Activated CD4-positive, alpha-beta T cell treated with anti-CD3 and anti-CD28 coated beads, Interleukin-2, amount 50 U/mL, for 4 hours (primary cell): ENCODE data around the gene CNTLN.
"Not testable (repeated sequence)": the region's sequence is repeated elsewhere in the genome, so short reads cannot be mapped to it uniquely, and the experiment has no call there.

ENCODE experiments used
- DNase-seq, 2 experiments: peaks; one replicate each; pipeline ENCODE4 v3.0.0-alpha.2; 2020

The CNTLN gene

DNA sequence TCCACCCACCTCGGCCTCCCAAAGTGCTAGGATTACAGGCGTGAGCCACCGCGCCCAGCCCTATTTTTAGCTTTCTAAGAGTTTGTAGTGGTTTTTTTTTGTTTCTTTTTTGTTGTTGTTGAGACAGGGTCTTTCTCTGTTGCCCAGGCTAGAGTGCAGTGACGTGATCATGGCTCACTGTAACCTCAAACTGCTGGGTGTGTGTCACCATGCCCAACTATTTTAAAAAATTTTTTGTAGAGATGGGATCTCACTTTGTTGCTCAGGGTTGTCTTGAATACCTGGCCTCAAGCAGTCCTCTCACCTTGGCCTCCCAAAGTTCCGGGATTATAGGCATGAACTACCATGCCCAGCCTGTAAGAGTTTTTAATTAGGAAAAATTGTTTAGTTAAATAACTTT, 298.7 kb downstream of the CNTLN start:
- no peak for DNase-seq

DNA sequence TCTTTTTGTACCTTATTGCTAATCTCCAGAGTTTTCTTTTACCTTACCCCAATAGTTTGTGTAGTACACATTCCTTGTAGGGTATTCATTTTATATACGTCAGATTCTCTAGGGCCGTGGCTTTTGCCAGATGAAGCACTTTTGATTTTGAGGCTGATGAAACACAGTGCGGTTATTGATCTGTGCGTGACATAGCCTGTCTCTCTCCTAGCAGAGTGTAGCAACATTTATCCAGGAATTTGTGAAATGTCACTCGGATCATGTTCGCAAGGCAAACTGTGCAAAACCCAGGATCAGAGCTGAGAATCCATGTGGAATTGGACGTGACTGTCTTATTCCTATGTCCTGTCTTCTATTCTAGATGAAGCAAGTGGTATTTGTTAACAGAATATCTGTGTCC, 302.0 kb downstream of the CNTLN start:
- no peak for DNase-seq

DNA sequence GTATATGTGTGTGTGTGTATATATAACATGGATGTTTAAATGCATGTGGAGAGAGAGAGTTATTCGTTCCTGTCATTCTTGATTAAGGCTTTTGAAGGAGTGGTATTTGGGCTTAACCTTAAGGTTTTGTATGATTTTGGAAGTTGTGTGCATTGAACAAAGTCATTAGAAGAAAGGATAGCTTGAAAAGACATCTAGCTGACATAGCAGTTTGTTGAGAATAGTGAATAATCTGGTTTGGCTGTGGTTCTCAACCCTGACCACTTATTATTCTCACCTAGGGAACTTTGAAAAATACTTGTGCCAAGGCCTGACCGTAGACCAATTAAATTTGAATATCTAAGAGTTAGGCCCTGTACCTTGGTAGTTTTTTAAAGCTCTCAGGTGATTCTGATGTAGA, 303.0 kb downstream of the CNTLN start:
- no peak for DNase-seq

DNA sequence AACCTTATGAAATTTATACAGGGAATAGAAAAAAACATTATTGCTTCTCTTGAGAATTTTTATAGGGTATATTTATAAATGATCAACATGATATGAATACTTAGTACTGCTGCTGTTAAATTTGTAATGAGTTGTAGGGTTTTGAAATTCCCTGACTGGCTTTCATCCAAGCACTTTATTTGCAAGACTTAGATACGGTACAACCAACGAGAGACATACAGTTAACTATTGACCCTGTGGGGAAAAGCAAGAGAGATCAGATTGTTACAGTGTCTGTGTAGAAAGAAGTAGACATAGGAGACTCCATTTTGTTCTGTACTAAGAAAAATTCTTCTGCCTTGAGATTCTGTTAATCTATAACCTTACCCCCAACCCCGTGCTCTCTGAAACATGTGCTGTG, 310.3 kb downstream of the CNTLN start:
- DNase-seq: not testable (repeated sequence)

DNA sequence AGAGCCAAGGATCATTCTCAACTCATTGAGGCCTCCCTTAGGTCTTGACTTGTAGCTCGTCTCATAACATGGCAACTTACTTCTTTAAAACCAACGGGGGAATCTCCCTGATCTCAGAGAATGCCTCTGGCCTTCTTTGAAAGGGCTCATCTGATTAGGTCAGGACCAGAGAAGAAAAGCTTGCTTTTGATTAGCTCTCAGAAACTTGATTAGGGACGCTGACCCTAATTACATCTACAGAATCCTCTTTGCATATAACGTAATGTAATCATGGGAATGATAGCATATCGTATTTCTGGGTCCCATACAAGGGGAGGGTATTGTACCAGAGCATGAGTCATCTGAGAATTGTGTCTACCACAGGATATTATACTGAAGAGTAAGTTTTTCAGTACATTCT, 318.9 kb downstream of the CNTLN start:
- no peak for DNase-seq

DNA sequence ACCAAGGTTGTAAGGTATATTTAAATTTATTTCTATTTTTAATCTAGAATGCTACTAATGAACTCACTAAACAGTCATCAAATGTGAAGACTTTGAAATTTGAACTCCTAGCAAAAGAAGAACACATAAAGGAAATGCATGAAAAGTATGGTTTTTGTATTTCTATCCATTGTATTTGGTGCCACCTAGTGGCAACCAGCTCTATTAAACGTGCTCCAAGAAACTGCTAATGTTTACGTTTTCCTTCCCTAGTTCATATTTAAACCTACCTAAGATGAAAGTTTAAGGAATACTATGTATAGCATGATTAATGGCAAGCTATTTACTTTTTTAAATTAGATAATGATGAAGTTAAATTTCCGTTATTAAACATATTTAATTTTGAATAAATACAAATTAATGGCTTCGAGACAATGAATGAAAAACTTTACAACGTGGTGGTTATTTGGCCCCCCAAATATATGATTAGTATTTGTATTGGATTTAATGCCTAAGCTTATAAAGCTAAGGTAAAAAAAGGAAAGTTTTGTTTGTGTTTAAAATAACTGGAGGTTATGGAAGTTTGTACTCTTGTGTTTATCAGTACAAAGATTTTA, 328.1 kb downstream of the CNTLN start:
- no peak for DNase-seq

DNA sequence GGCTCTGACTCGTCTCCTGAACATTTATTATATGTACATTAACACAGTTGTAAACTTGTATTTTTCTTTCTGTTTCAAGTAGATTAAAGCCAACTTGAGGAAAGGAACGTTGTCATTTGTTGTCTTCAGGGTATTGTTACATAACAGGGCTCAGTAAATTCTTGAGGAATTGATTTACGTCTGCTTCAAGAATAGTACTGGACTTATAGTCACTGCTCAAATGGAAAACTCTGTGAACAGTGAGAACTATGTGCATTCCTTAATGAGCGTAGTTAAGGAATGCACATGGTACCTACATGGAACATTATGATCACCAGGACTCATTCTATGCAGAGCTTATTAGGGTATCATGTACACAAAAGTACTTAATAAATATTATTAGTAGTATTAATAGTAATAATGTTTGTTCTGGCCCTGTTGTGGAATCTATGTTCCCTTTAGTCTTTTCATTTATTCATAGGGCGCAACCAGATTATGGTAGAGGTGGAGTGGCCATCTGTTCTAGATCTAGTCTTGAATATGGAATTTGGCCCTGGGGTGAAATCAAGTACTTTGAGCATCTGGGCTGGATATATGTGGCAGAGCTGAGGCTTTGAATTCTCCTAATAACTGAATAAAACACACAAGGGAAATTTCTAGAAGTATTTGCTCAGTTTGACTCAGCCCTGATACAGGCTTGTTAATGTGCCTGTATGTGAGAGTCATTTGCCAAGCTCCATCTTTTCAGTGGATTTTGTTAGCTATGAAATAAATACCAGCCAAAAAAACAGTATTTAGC, 335.4 kb downstream of the CNTLN start:
- DNase-seq: no peak

DNA sequence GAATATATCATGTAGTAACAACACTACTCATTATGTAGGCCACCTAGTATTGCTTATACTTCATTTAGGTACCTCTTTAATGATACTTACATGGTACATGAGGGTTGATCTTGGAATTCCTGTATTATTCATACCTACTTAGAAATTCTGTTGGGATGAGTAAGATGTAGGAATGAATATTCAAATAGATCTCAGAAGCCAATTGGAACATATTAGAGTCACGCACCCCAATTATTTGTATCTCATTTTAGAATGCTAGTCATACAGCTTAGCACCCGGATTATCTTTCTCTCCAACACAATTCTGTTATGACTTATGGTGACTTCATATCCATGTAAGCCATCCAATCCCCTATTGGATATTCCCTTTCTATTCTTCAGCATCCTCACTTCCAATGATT, 337.3 kb downstream of the CNTLN start:
- DNase-seq: no peak

DNA sequence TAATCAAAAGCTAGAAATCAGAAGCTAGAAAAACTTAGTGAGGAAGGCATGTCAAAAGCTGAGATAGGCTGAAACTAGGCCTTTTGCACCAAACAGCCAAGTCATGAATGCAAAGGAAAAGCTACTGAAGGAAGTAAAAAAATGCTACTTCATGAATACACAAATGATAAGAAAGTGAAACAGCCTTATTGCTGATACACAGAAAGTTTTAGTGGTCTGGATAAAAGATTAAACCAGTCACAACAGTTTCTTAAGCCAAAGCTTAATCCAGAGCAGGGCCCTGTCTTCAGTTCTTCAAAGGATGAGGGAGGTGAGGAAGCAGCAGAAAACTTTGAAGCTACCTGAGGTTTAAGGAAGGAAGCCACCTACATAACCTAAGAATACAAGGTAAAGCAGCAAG, 341.6 kb downstream of the CNTLN start:
- DNase-seq: no peak

DNA sequence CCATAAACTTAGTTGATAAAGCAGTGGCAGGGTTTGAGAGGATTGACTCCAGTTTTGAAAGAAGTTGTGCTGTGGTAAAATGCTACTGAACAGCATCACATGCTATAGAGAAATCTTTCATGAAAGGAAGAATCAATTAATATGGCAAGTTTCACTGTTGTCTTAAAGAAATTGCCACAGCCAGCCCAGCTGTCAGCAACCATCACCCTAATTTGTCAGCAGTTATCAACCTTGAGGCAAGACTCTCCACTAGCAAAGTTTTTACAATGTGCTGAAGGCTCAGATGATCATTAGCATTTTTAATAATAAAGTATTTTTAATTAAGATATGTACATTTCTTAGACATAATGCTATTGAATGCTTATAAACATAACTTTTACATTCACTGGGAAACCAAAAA, 343.0 kb downstream of the CNTLN start:
- DNase-seq: no peak

DNA sequence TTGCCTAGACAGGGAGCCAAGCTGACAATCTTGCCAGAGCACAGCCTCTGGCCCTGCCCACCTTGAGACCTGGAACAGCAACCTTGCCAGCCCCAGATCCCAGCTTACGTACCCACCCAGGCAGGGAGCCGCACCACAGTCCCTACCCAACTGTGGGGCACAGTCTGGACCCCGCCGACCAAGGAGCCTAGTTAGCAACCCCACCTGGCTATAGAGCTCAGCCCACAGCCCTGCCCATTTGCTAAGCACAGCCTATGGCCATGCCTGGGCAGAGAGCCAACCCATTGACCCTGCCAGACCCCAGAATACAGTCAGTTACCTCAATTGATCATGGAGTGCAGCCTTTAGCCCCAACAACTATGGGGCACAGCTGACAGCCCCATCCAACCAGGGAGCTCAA, 346.1 kb downstream of the CNTLN start:
- DNase-seq: no peak

DNA sequence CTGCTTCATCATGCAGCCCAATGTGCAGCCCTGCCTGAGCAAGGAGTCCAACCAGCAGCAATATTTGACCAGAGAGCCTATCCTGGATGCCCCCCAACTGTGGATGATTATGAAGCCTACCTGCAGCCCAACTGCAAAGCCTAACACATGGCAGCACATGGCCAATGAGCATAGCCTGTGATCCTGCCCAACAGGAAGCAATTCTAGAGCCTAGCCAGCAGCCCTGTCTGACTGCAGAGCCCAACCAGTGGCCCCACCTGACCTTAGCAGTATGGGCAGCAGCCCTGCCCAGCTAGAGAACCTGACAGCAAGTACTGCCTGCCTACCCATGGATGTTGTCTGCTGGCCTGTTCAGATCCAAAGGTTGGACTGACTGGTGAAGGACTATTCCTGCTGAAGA, 346.7 kb downstream of the CNTLN start:
- DNase-seq: no peak

DNA sequence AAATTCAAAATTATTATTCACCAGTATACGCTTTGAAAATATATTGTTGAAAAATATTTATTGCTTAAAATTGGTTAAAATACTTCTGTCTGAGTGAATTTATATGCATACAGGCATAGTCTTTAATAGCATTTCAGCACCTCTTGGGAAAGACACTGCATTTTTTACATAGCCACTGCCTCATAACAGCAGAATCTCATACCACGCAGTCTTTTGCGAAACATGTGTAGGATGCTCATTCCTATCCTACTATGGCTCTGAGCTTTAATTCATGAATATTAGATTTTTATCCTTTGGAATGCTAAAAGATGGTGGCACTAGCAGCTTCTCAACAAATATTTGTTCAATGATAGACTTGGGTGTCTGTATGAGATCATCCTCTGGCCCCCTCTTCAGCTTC, 350.1 kb downstream of the CNTLN start:
- no peak for DNase-seq

DNA sequence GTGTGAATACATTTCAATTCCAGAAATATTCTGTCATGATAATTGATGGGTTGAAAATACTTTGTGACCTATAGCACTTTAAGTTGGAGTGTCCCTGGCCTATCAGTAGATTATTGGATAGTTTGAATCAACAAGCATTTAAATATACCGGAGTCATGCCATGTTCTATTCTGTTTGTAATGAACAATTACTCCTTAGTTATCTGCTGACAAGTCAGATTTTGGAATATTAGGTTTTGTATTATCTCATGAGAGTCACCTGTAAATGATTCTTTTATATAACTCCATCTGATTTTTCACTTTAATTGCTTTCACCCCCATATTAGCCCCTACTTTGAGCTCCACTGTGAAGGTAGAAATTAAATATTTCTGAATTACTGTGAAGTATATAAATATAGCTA, 351.6 kb downstream of the CNTLN start:
- DNase-seq: no peak

DNA sequence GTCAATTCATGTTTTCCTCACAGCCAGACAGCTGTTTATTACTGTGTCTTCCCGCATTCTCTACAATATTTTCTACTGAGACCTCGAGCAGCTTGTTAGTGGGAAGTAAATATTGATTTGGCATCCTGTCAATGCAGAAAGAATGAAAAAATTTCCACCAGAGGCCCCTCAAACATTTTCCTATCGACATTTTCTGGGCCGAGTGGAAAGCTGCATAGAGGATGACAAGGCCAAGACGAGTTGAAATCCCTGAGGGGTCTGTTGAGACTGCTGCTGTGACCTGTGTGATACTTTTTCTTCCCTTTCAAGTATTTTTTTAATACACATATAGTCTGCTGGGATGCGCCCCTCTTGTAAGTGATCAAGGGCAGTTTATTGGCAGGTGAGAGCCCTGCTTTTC, 352.6 kb downstream of the CNTLN start:
- no peak for DNase-seq

DNA sequence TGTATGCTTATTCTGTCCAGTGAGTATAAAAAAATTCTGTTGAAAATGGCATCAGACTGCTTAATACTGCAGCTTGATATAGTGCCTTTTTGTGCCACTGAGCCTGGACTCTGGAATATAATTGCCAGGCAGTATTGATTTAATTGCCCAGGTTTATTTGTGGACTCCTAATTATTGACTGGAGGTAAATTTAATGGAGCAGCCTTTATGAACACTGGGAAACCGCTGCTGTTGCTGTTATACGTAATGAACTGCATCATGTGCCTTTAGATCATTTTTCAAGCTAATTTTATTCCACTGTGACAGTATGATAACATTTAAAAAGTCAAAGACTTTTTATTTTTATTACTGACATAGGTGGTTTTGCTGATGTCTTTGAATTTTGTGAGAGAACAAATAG, 353.8 kb downstream of the CNTLN start:
- no peak for DNase-seq

DNA sequence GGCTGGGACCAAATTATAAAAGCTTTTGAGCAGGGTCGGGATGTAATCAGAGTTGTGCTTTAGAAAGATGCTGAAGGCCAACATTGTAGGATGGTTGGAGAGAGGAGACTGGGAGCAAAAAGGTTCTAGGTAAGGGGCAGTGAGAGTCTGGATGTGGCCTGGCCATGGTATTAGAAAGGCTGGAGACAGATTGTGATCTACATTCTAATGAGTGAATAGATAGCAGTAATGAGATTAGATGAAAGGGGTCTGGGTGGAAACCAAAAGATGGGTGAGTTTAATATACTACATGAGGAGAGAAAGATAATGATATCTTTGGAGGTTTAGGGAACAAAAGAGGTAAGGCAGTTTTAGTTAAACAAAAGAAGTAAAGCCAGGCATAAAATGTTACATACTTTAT, 355.3 kb downstream of the CNTLN start:
- no peak for DNase-seq

DNA sequence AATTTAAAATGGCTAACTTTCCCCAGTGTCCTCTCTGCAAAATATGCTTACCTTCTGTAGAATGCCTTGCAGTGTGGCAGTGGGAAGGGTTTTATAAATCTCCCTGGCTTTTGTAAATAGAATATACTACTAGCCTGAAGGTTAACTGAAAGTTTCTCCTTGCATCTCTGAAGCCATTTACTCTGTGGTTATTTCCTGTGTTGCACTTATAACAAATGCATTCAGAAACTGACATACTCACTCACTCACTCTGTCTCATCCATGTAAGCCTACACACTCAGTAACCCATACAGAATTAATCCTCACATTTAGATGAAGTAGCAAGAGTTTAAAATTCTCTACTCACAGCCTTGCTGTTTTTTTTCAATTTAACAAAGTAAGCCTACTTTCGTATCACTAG, 356.9 kb downstream of the CNTLN start:
- DNase-seq: no peak

DNA sequence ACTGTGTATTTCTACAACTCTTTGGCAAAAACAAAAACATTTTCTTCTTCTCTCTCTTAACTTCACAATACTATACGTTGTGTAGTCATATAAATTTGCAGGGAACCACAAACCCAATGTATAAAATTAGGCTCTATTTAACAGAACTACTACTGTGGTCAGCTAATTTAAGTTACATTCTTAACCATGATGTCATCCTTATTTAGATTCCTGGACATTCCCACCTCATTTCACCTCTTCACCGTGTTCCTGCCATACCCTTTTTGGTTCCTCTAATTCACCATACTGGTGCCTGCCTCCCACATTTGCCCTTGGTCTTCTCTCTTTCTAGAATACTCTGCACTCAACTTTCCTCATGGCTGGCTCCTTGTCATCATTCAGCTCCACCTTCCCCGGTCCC, 368.4 kb downstream of the CNTLN start:
- no peak for DNase-seq

DNA sequence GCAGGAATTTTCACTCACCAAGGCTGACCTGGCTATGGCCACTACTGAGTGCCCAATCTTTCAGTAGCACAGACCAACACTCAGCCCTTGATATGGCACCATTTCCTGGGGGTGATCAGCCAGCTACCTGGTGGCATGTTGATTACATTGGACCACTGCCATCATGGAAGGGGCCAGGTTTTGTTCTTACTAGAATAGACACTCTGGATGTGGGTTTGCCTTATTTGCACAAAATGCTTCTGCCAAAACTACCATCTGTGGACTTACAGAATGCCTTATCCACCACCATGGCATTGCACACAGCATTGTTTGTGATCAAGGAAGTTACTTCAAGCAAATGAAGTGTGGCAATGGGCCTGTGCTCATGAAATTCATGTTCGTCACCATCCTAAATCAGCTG, 374.3 kb downstream of the CNTLN start:
- no peak for DNase-seq

DNA sequence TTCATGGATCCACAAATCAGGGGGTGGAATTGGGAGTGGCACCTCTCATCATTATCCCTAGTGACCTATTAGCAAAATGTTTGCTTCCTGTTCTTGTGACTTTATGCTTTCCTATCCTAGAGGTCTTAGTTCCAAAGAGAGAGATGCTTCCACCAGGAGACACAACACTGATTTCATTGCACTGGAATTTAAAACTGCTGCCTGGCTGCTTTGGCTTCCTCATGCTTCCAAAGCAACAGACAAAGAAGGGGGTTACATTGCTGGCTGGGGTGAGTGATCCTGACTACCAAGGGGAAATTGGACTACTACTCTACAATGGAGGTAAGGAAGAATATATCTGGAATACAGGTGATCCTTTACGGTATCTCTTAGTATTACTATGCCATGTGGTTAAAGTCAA, 374.9 kb downstream of the CNTLN start:
- no peak for DNase-seq

DNA sequence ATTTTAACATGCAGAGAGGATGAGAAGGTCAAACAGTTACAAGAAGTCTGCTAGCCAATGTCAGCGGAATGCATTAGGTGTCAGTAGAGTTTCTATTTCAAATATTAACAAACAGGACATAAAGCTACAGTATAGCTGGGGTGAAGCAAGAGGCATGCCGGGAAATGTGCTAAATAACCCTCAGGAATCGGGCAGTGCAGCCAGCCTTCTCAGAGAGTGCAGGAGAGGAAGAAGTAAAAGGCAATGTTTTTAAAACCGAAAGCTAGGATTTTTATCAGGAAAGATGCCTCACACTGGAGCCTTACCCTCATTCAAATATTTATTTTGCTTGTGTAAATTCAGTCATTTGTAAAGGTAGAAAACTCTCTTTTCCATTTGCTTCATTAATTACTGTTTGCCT, 384.9 kb downstream of the CNTLN start:
- DNase-seq: no peak

DNA sequence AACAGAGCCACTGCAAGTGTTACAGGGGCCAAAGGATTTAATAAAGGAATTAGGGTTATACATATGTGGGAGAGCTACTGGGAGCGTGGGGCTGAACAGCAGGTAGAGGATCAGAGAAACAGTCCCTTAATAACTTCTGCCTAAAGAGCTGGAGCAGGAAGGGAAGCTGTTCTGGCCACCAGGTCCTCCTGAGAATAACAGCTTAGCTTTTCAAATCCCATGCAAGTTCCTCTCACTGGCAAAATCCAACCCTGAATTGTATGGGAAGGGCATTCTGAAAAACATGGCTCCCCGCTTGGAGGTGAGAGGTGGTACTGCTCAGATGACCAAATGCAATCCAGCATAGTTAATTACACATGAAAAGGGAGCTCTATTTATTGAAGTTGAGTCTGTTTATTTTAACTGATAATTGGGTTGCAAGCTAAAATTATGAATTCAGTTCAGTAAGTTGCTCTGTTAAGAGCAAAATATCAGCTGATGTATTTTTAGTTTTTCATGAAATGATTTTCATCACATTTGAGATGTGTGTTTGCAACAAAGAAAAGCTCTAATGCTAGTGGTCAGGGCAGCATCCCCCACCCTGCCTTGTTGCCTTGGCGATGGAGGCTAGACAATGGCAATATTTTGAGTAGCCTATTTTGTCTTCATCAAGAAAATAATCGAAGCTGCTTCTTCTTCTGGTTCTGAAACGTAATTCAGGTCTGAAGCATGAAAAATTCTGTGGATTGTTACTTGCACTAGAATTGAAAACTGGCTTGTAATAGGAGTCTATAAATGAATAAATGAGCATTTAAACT, 385.6 kb downstream of the CNTLN start:
- no peak for DNase-seq
